ENCODE data around the gene SPA17. TPM values are rescaled to one million over a fixed set of nuclear protein-coding genes. Genes with fewer than 3 reads are reported as not detected.
A peak's percentile ranks its signal among the peaks of the same experiment; 100 is the strongest.

Gene SPA17
- polyA plus RNA-seq, 1 experiment = 2.9 TPM

DNA sequence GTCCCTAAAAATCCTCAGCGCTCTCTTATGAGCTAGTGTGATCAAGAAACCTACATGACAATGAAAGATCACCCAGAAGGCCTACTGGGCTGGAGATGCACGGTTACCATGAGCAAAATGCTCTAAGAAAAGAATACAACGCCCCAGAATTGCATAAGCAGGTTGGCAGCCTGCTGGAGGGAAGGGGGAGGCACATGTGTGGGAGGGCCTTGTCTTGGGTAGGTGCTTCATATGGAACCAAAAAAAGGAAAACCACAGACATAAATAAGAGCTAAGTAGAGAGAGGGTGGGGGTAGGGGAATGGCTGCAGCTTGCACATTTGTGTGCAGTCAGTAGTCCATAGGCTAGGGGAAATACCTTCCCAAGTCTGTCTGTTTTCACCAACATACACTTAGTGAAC, 3.0 kb upstream of the SPA17 start:
- no peak overlapping the region for H3K4me3 ChIP-seq (ENCODE audit: low read depth, low read length)
- no peaks in the 10 kb centered on the region; the same call in 1 of the 2 replicates for H3K27me3 ChIP-seq (ENCODE audit: control insufficient read depth, insufficient read depth, low read length)
- TF ChIP-seq, protein P1, sequence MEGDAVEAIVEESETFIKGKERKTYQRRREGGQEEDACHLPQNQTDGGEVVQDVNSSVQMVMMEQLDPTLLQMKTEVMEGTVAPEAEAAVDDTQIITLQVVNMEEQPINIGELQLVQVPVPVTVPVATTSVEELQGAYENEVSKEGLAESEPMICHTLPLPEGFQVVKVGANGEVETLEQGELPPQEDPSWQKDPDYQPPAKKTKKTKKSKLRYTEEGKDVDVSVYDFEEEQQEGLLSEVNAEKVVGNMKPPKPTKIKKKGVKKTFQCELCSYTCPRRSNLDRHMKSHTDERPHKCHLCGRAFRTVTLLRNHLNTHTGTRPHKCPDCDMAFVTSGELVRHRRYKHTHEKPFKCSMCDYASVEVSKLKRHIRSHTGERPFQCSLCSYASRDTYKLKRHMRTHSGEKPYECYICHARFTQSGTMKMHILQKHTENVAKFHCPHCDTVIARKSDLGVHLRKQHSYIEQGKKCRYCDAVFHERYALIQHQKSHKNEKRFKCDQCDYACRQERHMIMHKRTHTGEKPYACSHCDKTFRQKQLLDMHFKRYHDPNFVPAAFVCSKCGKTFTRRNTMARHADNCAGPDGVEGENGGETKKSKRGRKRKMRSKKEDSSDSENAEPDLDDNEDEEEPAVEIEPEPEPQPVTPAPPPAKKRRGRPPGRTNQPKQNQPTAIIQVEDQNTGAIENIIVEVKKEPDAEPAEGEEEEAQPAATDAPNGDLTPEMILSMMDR (IDR thresholded peaks at IDR 0.05; ENCODE audit: insufficient read depth, low read depth, low read length) = no peak
- ChIA-PET POLR2A (no interaction called here), CTCF (interaction anchor here (0.6 to 6.5 kb wide), 19 partner anchors 11 to 196 kb away, joined by 3 to 78 read pairs (median 5); partner anchors contain the start of genes ESAM, MSANTD2 and ROBO3)
- DNase-seq (ENCODE audit: low read depth) = no peak
- no peaks in the 10 kb centered on the region for H3K36me3 ChIP-seq (ENCODE audit: control insufficient read depth, insufficient read depth, low read length)

DNA sequence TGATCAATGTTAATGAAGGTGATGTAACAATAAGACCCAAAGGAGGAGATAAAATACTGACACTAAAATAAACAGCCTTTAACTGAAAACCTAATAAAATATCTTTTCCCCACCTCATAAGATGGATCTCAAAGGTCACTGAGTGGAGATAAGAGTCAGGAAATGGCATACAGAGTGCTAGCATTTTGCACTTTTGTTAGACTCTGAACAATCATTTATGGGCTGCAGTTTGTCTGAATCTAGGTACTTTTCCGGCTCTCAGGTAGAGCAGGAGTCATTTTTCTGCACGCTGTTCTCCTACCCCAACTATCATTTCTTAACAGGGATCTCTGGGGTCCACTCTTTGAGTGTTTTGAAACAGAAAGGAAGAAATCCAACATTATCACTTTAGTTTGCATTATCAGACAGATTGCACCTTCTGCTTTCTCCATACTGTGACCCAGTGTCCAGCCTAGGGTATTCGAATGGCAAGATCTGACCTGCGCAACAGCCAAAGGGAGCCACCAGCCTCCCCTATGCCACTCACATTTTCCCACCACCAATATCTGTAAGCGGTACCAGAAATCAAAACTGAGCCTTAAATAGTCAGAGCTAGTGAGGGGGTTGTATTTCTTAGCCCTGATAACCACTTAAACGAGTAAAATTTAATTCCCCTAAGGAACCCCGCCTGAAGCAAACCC, 1.0 kb upstream of the SPA17 start:
- POLR2A ChIA-PET = no interaction called here
- Histone ChIP-seq H3K36me3 (ENCODE audit: control insufficient read depth, insufficient read depth, low read length) (no peaks in the 10 kb centered on the region), H3K27me3 (ENCODE audit: control insufficient read depth, insufficient read depth, low read length) (no peaks in the 10 kb centered on the region; the same call in 1 of the 2 replicates), H3K4me3 (ENCODE audit: low read depth, low read length) (peak overlapping the region; percentile 96)
- no peak for DNase-seq (ENCODE audit: low read depth)
- TF ChIP-seq, protein P1 (IDR thresholded peaks at IDR 0.05; ENCODE audit: insufficient read depth, low read depth, low read length) = no peak
- CTCF ChIA-PET = interaction anchor here (0.9 to 6.5 kb wide), 9 partner anchors 28 to 194 kb away, joined by 3 to 78 read pairs (median 6); partner anchors contain the start of genes ESAM, MSANTD2 and ROBO3

DNA sequence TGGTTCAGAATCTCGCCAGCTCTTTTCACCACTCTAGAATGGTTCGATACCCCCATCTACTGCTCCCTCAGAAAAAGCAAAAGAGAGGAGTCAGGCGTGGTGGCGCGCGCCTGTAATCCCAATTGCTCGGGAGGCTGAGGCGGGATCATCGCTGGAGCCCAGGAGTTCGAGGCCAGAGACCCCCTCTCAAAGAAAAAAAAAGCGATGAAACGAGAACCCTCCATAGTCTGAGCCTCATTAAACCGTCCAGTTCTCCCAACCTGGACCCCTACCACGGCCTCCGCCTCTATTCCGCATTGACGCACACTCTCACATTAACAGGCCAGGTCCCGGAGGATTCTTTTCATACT, 439 bp downstream of the SPA17 start:
- H3K36me3 ChIP-seq (ENCODE audit: control insufficient read depth, insufficient read depth, low read length) = no peaks in the 10 kb centered on the region
- H3K4me3 ChIP-seq (ENCODE audit: low read depth, low read length) = peak overlapping the region; percentile 96
- ChIA-PET CTCF (interaction anchor here (0.6 to 6.5 kb wide), 7 partner anchors 17 to 882 kb away, joined by 3 to 78 read pairs (median 3); partner anchors contain the start of gene ESAM), POLR2A (interaction anchor here (0.5 to 0.6 kb wide), 6 partner anchors 9 to 685 kb away, joined by 3 to 7 read pairs (median 4); partner anchors contain the start of gene MSANTD2)
- TF ChIP-seq, protein P1 (IDR thresholded peaks at IDR 0.05; ENCODE audit: insufficient read depth, low read depth, low read length) = no peak
- DNase-seq (ENCODE audit: low read depth) = no peak
- H3K27me3 ChIP-seq (ENCODE audit: control insufficient read depth, insufficient read depth, low read length) = no peaks in the 10 kb centered on the region; the same call in 1 of the 2 replicates

DNA sequence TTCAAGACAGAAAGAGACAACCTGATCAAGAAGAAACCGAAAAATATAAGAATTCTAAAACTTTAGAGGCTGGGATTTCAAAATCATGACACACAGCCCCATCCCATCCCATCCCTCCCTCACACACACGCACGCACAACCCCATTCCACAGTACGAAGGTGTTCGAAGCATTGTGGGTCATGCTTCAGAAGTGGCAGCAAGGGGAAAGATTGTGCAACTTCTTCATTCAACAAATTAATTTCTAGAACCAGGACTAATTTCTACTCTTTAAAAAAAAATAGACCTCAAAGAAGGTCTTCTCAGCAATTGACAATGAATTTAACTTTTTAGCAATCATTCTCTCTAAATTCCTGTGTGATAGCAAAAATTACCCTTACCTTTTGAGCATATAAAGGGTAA, 867 bp downstream of the SPA17 start:
- no peaks in the 10 kb centered on the region for H3K27me3 ChIP-seq (ENCODE audit: control insufficient read depth, insufficient read depth, low read length)
- TF ChIP-seq, protein P1 (IDR thresholded peaks at IDR 0.05; ENCODE audit: insufficient read depth, low read depth, low read length) = no peak
- no peak for DNase-seq (ENCODE audit: low read depth)
- CTCF ChIA-PET = interaction anchor here (1.0 to 6.5 kb wide), 3 partner anchors 72 to 124 kb away, joined by 3 to 78 read pairs (median 4); partner anchors contain the start of gene ESAM
- H3K4me3 ChIP-seq (ENCODE audit: low read depth, low read length) = peak overlapping the region; percentile 96
- POLR2A ChIA-PET = no interaction called here
- no peaks in the 10 kb centered on the region for H3K36me3 ChIP-seq (ENCODE audit: control insufficient read depth, insufficient read depth, low read length)

DNA sequence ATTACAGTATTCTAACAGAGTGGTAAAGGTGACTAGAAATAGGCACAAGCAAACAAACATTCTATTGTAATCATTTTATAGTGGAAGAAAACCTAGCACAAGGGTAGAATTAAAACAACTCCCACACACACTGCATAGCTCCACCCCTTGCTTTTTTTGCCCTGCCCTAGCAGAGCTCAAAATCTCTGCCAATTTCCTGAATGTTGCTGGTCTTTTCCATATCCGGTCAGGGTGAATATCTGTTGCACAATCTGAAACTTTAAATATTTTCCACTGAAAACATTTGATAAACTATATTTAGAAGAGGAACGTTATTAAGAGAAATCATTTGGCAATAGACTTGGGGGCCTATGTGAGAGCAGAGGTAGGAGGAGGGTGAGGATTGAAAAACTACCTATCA, 2.7 kb downstream of the SPA17 start:
- H3K36me3 ChIP-seq (ENCODE audit: control insufficient read depth, insufficient read depth, low read length) = no peaks in the 10 kb centered on the region
- no peak for DNase-seq (ENCODE audit: low read depth)
- CTCF ChIA-PET = no interaction called here
- H3K4me3 ChIP-seq (ENCODE audit: low read depth, low read length) = no peak overlapping the region
- TF ChIP-seq, protein P1 (IDR thresholded peaks at IDR 0.05; ENCODE audit: insufficient read depth, low read depth, low read length) = no peak
- no peaks in the 10 kb centered on the region for H3K27me3 ChIP-seq (ENCODE audit: control insufficient read depth, insufficient read depth, low read length)
- POLR2A ChIA-PET = no interaction called here
